Coronary artery (tissue), 2 donors: ENCODE results near the gene C5orf47.

Experiments used
- DNase-seq: peaks from one replicate; pipeline ENCODE4 v3.0.0-alpha.2; 2017; ENCODE audit warnings: low spot score
- H3K27ac ChIP-seq, 2 donors: fragments of 200-600 bp; sonication (generic); one replicate each; pipeline ENCODE4 v1.5.1; 2016 to 2019
- H3K4me3 ChIP-seq: fragments of 200-600 bp; sonication (generic); 2 replicates; pipeline ENCODE4 v1.5.1; 2016; ENCODE audit warnings: mild to moderate bottlenecking, moderate library complexity
- CTCF ChIP-seq: fragments of 200-600 bp; sonication (generic); IDR thresholded peaks from one replicate; pipeline ENCODE4 v1.5.1; 2019; ENCODE audit warnings: antibody characterized with exemption

Gene C5orf47

DNA sequence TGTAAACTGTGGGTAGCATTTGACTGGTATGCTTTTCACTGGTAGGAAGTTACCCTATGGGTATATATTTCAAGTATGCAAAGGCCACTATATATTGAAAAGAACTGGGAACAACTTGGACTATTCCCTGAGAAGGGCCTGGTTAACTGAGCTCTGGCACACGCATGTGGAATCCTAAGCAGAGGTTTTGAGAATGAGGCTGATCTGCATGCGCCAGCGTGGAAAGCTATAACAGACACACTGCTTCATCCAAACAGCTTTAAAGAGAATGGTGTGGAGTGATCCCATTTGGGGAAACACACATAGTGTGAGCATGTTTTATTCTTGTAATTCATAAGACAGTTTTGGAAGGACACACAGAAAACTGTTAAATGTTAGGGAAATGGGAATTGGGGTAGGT lies 64.9 kb downstream of the C5orf47 start:
- TF ChIP-seq CTCF = no peak
- no peak overlapping the region for H3K4me3 ChIP-seq
- DNase-seq = no peak
- no peak overlapping the region for H3K27ac ChIP-seq
